Melanocyte of skin (primary cell): ENCODE data around the gene CYP2C8. TPM values are rescaled to one million over a fixed set of nuclear protein-coding genes. Genes with fewer than 3 reads are reported as not detected.

Experiments
- small RNA-seq, 2 donors: library from RNA; depleted of rRNA; stranded (forward); fragments of <200 nt; gene quantifications; one replicate each; pipeline ENCODE3, GENCODE V24; 2012
- total RNA-seq, 2 donors: library from RNA; depleted of rRNA; stranded (reverse); fragments of >200 nt; gene quantifications; 2 replicates each; pipeline ENCODE4 v1.2.3, GENCODE V29; 2012

Gene CYP2C8
- under 1 TPM in 1 of 2 donors, not detected in 1; under 0.01 TPM for total RNA-seq

DNA sequence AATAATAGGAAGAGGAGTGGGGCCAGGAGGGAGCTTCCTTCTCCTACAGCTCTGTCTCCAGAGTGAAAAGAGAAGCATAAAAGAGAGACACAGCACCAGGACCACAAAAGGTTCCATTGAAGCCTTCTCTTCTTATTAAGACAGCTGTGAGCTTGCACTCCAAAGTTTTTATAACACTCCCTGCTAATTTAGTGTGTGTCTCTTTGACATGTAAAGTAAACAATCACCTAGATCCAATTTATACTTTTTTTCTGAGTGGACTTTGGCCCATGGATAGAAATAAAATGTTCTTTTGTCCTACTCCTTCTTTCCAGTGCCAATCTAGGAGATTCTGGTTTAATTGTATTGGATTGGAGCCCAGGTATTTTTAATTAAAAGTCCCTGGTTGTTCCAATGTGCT, at the start of gene CYP2C8:
Gene CYP2C8 (minus strand): TSS at position 212 of the 400 bp plus-strand sequence. CDS start 95 bp downstream, at position 117.

Small RNAs within 50 kb of the gene (small RNA-seq; reads per million reads assigned to genes)
- gene CYP2C60P, result 0 reads per million in 2 donors

Other genes with a start within 250 kb of the CYP2C8 start
- not detected for gene CYP2C9, start 130.8 kb downstream of the CYP2C8 start, total RNA-seq
- gene ACSM6, start 124.7 kb upstream of the CYP2C8 start, total RNA-seq, result not detected
- gene PDLIM1, start 221.5 kb upstream of the CYP2C8 start, total RNA-seq, result 1 to 10 TPM; 2.1 to 7.7 TPM